Measurements from ENCODE around the gene PRLHR. TPM values are rescaled to one million over a fixed set of nuclear protein-coding genes. Genes with fewer than 3 reads are reported as not detected.

PRLHR gene
- total RNA-seq, 1 donor from 2014 or later, result not detected

GRCh38 chr10:118586911-118587310 is 8.5 kb downstream of the PRLHR start:
- no peak for TF ChIP-seq CTCF (IDR thresholded peaks at IDR 0.05; ENCODE audit: borderline replicate concordance)
- intact Hi-C loops (cut with micrococcal nuclease), result no loop called here
- Histone ChIP-seq H3K27ac (replicated peaks) (no peak overlapping the region), H3K36me3 (no peaks in the 10 kb centered on the region), H3K4me1 (no peaks in the 10 kb centered on the region), H3K27me3 (ENCODE audit: low read depth) (peaks cover 60% of the 10 kb centered on the region), H3K9me3 (replicated peaks) (peaks cover 13% of the 10 kb centered on the region), H3K4me3 (no peak overlapping the region)
- DNase-seq, result no peak

DNA sequence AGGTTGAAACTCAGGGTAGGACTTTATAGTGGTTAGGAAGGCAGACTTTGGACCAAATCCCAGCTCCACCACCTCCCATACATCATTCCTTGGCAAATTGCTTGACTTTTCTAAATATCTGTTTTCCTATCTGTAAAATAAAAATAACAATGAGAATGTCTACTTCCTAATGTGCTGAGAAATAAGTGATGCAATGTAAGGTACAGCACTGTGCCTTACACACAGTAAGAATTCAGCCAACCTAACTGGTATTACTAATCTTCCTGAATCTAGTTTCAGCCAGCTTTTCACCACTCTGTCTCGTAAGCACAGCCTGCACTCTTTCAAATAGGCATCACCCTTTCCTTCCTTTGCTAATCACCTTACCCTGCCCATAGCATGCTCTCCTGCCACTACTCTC is 9.7 kb downstream of the PRLHR start:
- Histone ChIP-seq H3K27me3 (ENCODE audit: low read depth) (peaks cover 64% of the 10 kb centered on the region), H3K4me3 (no peak overlapping the region), H3K27ac (replicated peaks) (no peak overlapping the region), H3K36me3 (no peaks in the 10 kb centered on the region), H3K4me1 (no peaks in the 10 kb centered on the region), H3K9me3 (replicated peaks) (peaks cover 13% of the 10 kb centered on the region)
- intact Hi-C loops (cut with micrococcal nuclease), result no loop called here
- no peak for DNase-seq
- no peak for TF ChIP-seq CTCF (IDR thresholded peaks at IDR 0.05; ENCODE audit: borderline replicate concordance)

- Histone ChIP-seq H3K27me3 (ENCODE audit: low read depth) (peaks cover 70% of the 10 kb centered on the region), H3K36me3 (no peaks in the 10 kb centered on the region), H3K4me1 (no peaks in the 10 kb centered on the region), H3K27ac (replicated peaks) (no peak overlapping the region), H3K4me3 (no peak overlapping the region), H3K9me3 (replicated peaks) (peaks cover 13% of the 10 kb centered on the region)
- intact Hi-C loops (cut with micrococcal nuclease), result no loop called here
- TF ChIP-seq CTCF (IDR thresholded peaks at IDR 0.05; ENCODE audit: borderline replicate concordance), result no peak
- no peak for DNase-seq
Measured at GRCh38 chr10:118585234-118585633, 10.2 kb downstream of the PRLHR start.

DNA sequence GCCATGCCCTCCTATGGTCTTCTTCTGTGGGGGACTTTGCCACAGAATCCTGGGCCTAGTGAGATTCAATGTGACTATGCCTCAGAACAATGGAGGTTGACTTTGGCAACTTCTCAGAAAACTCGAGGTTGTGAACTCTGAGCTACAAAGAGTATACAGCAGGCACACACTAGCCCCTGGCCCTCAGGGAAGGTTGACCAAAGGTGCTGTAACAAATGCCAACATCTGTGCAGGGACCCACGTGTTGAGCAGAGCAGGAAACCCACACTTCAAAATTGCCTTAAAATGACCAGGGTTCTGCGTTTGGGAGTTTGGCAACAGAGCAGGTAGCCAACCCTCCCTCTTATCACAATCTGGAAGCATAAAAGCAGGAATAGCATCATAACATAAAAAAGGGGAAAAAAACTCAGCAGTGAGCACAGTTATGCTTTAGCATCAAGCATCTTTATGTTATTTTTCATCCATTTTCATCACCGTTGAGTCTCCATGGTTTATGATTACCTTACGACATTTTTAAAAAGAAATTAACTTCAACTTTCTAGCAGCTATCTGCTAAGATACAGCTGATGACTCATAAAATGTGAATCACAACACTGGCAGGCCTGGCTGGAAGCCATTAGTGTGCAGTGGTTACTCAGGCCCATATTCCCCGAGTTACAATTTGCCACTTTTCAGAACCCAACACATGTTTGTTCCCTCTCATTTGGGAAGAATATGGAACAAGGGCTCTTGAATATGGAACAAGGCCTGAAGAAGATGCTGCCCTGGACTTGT is 11.1 kb downstream of the PRLHR start:
- DNase-seq, result no peak
- Histone ChIP-seq H3K4me1 (no peaks in the 10 kb centered on the region), H3K9me3 (replicated peaks) (peaks cover 13% of the 10 kb centered on the region), H3K27ac (replicated peaks) (no peak overlapping the region), H3K4me3 (no peak overlapping the region), H3K27me3 (ENCODE audit: low read depth) (peaks cover 73% of the 10 kb centered on the region), H3K36me3 (no peaks in the 10 kb centered on the region)
- intact Hi-C loops (cut with micrococcal nuclease), result no loop called here
- TF ChIP-seq CTCF (IDR thresholded peaks at IDR 0.05; ENCODE audit: borderline replicate concordance), result no peak

DNA sequence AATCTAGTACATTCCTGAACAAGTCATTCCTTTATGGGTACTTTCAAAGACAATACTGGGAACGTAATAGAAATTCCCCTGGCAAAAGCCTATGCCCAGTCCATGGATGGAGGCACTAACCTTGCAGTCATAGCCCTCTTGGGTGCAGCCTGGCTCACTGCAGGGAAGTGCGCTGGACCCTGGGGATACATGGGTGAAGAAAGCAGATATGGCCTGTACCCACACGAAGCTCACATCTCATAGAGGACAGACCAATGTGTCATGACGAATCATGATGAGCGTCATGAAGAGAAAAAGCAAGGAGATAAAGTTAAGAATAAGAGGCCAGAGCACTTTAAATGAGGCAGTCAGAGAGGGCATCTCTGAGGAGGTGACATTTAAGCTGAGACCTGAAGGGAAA is 11.8 kb downstream of the PRLHR start:
- no peaks in the 10 kb centered on the region for H3K36me3 ChIP-seq
- intact Hi-C loops (cut with micrococcal nuclease), result no loop called here
- TF ChIP-seq CTCF (IDR thresholded peaks at IDR 0.05; ENCODE audit: borderline replicate concordance), result no peak
- DNase-seq, result no peak
- H3K27ac ChIP-seq (replicated peaks), result no peak overlapping the region
- H3K9me3 ChIP-seq (replicated peaks), result peaks cover 13% of the 10 kb centered on the region
- H3K4me3 ChIP-seq, result no peak overlapping the region
- H3K27me3 ChIP-seq (ENCODE audit: low read depth), result peaks cover 77% of the 10 kb centered on the region
- H3K4me1 ChIP-seq, result no peaks in the 10 kb centered on the region
